ENCODE data around the gene ZSCAN10.
"Not testable (repeated sequence)": the region's sequence is repeated elsewhere in the genome, so short reads cannot be mapped to it uniquely, and the experiment has no call there.

ZSCAN10 gene

DNA sequence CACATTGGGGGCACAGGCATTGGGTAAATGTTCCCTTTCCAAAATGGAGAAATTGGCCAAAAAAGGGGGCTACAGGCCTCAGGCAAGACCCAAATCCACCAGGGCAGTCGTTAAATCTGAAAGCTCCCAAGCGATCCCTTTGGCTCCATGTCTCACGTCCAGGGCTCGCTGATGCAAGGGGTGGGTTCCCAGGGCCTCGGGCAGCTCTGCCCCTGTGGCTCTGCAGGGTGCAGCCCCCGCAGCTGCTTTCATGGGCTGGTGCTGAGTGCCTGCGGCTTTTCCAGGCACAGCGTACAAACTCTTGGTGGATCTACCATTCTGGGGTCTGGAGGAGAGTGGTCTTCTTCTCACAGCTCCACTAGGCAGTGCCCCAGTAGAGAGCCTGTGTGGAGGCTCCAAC lies 15.7 kb downstream of the ZSCAN10 start:
- DNase-seq: not testable (repeated sequence)

DNA sequence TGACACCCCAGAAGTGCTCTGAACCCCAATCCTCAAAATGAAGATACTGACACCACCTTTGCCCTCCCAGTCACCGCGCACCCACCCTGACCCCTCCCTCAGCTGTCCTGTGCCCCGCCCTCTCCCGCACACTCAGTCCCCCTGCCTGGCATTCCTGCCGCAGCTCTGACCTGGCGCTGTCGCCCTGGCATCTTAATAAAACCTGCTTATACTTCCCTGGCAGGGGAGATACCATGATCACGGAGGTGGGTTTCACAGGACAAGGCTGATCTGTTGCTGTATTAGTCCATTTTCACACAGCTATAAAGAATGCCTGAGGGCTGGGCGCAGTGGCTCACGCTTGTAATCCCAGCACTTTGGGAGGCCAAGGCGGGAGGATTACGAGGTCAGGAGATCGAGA lies 17.1 kb downstream of the ZSCAN10 start:
- DNase-seq: not testable (repeated sequence)

DNA sequence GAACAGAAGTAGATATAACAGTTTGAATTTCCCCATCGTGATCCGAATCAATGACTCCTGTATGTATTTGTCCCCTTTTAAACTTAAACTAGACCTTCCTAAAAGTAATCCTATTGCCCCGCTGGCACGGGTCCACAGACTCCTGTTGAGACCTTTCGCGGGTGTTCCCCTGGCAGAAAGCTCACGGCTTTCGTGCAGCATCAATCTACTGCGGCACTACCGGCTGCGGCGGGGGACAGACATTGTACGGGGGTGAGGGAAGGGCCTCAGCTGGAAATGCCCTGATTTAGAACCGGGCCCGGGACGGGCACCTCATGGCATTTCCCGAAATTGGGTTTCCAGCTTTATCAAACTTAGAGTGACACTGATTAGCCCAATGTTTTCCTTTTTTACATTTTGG lies 19.1 kb downstream of the ZSCAN10 start:
- no peak for DNase-seq

DNA sequence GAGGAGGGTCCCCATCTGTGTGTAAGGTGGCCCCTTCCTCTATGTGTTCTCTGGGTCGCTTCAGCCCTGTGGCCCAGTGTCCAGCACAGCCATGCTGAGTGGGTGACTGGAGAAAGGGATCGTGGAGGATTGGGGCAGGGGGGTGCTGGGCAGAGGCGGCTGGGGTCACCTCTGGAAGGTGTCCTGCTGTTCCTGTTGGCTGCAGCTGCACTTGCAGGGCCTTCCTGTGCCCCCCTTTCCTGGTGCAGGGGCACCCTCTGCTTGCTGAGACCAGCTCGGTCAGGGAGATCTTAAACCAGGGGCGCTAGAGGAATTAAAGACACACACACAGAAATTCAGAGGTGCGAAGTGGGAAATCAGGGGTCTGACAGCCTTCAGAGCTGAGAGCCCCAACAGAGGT lies 22.5 kb downstream of the ZSCAN10 start:
- DNase-seq: no peak

DNA sequence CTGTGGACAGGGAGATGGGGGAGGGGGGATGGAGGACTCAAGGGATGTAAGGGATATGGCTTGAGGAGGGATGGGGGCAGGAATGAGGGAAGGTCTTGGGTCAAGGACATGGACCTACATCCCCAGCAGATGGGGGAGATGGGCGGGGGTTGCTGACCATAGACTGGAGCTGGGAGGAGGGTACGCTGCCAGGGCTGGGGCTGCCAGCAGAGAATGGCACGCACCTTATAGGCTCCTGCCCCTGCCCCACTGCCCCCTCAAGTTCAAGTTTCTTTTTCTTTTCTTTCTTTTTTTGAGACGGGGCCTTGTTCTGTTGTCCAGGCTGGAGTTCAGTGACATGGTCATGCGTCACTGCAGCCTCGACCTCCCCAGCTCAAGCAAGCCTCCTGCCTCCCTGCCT lies 23.1 kb downstream of the ZSCAN10 start:
- DNase-seq: not testable (repeated sequence)

DNA sequence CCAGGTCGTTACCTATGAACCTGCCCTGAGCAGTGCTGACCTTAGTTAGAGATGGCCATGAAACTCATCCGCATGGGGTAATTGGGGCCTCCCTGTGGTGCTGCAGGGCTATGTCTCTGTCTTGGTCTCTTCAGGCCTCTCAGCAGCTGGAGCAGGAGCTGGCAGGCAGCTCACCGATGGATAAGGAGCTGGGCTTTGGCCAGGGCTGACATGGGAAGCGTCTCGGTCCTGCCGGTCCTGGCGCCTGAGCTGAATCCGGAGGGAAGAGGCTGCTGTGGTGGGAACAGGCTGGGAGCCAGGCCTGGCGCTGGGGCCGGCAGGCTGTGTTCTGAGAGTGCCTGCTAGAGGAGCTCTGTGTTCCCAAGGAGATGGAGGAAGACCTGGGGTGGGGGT lies 23.6 kb downstream of the ZSCAN10 start:
- no peak for DNase-seq

DNA sequence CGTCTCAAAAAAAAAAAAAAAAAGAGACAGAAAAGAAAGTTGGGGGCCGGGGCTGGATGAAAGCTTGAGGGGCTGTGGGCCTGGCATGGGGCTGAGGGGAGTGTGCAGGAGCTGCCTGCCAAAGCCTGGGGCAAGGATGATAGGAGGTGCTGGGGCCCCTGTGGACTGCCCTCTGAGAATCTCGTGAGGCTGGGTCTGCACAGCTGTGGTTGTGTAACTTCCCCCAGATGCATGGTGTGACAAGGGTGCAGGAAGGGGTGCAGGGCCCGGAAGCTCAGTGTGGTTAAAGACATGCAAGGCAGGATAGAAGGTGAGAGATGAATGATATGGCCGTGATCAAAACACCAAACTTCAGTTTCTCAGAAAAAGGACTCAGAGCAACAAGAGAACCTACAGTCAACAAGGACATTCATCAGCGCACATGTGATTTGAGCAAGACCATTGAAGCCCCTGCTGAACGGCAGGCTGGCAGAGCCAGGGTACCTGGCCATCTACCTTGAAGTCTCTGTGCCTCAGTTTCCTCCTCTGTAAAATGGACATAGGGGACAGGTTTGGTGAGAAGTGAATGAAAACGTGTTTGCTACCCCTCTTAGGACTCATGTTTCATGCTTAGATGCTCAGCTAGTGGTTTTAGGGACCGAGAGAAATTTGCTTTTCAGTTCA lies 24.1 kb downstream of the ZSCAN10 start:
- DNase-seq: no peak

DNA sequence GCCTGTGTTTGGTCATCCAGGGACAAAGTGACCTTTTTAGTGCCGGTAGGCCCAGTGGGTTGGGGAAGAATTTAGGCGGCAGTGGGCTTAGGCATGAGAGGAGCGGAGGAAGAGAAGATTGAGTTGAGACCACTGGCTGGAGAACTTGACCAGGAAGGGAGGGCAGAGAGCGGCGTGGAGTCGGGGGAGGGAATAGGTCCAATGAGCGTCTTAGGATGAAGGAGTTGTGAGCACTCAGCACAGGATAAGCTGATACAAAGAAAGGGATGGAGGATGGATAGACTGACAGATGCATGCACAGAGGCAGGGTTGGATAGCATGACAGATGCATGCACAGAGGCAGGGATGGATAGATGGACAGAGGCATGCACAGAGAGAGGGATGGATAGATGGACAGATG lies 25.6 kb downstream of the ZSCAN10 start:
- no peak for DNase-seq

DNA sequence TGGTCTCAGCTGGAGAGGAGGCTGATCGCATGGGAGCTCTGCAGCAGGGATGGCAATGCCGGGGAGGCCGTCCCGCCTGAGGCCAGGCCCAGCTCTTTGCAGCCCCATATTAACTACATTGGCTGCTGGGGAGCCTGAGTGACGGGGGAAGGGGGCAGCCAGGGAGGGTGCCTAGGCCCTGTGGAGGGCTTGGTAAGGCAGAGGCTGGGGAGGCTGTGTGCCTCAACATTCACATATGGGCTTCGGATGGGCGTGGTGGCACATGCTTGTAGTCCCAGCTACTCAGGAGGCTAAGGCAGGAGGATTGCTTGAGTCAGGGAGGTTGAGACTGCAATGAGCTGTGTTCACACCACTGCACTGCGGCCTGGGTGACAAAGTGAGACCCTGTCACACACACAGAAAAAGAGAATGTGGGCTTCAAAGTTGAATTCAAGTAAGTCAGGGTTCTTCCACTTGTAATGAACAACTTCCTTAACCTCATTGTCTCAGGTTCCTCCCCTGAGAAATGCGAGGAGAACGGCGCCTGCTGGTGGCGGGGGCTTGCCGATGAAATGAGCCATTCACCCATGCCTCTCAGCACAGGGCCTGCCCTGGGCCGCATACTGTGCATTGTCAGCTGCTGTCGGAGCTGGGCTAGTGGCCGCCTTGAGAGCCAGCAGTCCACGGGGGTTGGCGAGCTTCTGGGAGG lies 26.4 kb downstream of the ZSCAN10 start:
- not testable (repeated sequence) for DNase-seq

DNA sequence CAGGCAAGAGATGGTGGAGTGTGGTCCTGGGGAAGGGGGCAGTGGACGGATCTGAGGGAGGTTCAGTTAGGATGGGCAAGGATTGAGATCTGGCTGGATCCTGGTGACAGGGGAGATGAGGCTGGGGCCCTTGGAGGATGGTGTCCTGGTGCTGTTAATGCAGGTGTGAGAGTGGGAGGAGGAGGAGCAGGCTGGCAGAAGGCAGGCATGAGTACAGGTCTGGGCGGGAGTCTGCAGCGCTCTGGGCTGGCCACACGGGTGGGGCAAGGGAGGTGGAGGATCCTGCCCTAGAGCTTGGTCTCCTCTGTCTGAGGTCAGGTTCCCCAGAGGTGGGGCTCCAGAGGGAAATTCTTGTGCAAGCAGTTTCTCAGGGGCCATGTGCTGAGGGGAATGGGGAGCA lies 26.9 kb downstream of the ZSCAN10 start:
- not testable (repeated sequence) for DNase-seq

DNA sequence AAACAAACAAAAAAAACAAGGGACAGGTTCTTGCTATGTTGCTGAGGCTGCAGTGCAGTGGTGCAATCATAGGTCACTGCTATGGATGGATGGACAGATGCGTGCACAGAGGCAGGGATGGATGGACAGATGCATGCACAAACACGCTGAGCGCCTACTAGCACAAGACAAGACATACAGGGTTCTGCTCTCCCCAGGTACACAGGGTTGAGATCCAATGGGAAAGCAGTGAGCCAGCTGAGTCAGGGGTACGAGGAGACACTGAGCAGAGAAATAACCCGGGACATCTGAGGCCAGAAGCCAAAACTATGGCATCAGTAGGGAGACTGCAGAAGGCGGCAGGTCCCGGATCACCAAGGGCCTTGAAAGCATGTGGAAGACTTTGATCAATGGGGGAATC lies 27.4 kb downstream of the ZSCAN10 start:
- DNase-seq: no peak

DNA sequence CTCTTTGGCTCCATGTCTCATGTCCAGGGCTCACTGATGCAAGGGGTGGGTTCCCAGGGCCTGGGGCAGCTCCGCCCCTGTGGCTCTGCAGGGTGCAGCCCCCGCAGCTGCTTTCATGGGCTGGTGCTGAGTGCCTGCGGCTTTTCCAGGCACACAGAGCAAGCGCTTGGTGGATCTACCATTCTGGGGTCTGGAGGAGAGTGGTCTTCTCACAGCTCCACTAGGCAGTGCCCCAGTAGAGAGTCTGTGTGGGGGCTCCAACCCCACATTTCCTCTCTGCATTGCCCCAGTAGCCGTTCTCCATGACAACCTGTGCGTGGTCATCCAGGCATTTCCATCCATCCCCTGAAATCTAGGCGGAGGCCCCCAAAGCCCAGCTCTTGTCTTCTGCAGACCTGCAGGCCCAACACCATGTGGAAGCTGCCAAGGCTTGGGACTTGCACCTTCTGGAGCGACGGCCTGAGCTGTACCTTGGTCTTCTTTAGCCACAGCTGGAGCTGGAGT lies 28.4 kb downstream of the ZSCAN10 start:
- DNase-seq: no peak

DNA sequence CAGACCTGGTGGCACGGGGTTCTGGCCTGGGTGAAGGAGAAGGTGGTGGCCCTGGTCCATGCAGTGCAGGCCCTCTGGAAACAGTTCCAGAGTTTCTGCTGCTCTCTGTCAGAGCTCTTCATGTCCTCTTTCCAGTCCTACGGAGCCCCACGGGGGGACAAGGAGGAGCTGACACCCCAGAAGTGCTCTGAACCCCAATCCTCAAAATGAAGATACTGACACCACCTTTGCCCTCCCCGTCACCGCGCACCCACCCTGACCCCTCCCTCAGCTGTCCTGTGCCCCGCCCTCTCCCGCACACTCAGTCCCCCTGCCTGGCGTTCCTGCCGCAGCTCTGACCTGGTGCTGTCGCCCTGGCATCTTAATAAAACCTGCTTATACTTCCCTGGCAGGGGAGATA lies 29.9 kb downstream of the ZSCAN10 start:
- DNase-seq: not testable (repeated sequence)

DNA sequence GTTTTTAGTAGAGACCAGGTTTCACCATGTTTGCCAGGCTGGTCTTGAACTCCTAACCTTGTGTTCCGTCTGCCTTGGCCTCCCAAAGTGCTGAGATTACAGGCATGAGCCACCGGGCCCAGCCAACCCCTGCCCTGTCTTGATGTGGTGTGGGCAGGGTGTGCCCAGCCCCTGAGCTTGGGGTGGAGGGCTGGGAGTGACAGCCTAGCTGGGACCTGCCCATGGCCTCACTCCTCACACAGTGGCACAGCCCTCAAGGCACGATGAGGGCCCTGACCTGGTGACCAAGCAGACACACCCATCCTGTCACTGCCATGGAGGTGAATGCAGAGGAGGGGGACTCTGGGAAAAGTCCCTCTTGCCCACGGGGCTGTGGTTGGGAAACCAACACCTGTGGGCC lies 30.6 kb downstream of the ZSCAN10 start:
- no peak for DNase-seq

DNA sequence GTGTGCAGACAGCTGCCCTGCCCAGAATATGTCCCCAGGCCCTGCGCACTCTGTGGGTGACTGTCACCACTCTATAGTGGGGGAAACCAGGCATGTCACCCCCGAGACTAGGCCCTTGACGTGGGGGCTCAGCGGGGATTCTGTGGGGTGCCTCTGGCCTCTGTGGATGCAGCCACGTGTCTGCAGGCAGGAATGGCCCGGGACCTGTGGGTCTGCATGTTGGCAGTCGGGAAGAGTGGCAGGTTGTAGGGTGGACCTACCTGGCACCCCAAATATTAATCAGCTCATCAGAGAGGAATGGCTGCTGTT lies 32.7 kb downstream of the ZSCAN10 start:
- DNase-seq: no peak

DNA sequence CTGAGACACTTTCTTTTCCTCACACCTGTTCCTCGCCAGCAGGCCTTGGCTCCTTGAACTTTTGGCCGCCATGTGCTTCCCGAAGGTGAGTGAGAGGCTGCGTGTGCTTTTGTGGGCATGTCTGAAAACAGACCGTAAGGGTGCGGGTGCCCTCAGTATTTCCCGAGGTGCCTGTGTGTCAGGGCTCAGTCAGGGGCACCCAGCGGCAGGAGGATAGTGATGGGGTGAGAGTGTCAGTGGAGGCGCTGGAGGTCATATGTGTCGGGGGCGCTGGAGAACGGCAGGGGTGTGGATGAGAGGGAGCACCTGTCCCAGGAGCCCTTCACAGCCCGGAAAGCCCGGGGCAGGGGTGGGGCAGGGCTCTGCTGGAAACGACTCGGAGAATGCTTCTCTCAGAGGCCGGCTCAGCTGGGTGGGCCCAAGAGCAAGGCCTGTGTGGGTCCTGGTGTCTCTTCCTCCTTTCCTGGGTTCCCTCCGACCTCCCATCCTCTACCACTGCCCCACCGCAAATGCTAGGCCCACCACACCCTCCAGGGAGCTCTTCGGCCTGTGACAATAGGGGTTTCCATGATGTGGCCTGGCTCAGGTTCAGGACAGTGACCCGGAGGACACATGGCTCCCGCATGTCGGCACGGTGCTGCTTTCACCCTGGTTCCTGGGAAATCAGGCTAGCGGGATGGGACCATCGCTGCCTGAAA lies 33.2 kb downstream of the ZSCAN10 start:
- DNase-seq: no peak

DNA sequence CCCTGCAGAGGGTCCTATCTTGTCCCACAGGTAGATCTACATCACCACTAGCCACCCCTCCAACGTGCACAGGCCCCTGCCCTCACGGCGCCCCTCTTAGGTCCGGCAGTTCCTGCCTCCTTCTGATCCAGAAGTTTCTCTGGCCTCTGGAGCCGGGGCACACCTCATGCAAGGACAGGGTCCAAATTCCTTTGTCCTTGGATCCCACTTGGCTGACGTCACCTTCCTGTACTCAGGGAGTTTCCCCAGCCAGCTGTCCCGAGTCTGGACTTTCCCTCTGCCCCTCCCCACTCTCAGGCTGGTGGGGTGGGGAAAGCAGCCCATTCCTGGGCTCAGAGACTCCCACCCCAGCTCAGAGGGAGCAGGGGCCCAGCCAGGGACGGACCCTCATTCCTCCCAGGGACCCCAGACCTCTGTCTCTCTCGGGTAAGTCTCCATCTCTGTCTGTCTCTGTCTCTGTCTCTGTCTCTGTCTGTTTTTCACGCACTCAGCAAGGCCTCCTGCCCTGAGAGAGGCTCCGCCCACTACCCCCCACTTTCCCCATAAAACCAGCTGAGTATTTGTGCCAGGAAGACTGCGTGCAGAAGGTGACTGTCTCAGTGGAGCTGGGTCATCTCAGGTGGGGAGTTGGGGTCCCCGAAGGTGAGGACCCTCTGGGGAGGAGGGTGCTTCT lies 33.9 kb downstream of the ZSCAN10 start, which contains the start of gene IL32:
IL32 (plus strand) TSS at position 572 of the 673 bp plus-strand sequence. CDS start 172 bp downstream, outside the sequence.
- no peak for DNase-seq

DNA sequence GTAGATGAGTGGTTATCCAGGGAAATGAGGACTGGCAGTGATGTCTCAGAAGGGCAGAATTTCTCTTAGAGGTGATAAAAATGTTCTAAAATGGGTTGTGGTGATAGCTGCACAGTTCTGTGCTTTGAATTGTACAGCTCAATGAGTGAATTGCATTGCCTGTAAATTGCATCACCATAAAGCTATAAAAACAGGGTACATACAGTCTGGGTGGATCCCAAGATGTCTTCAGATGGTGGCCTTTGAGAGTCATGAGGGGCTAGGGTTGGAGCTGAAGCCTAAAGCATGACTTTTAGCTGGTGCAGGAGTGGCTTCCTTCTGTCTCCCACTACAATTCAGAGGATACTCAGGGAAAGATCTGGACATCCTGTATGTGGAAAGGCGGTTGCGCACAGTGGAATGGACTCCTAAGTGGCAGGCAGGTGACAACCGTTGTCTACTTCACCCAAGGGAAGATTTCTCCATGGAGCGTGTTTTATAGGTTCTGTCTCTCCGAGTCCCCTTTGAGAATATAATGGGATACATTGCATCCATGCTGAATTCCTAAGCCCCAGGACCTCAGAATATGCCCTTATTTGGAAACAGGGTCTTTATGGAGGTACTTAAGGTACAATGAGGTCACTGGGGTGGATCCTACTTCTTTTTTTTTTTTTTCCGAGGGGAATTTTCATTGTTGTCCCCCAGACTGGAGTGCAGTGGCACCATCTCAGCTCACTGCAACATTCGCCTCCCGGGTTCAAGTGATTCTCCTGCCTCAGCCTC lies 35.3 kb downstream of the ZSCAN10 start:
- no peak for DNase-seq

DNA sequence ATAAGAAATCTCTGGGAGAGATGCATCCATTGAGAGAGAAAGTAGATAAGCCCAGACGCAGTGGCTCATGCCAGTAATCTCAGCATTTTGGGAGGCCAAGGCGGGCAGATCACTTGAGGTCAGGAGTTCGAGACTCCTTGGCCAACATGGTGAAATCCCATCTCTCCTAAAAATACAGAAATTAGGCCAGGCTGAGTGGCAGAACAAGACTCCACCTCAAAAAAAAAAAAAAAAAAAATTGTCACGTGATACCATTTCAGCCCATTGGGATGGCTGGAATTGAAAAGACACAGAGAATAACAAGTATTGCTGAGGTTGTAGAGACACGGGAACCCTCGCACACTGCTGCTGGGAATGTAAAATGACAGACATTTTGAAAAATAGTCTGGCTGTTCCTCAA lies 36.5 kb downstream of the ZSCAN10 start:
- DNase-seq: no peak

DNA sequence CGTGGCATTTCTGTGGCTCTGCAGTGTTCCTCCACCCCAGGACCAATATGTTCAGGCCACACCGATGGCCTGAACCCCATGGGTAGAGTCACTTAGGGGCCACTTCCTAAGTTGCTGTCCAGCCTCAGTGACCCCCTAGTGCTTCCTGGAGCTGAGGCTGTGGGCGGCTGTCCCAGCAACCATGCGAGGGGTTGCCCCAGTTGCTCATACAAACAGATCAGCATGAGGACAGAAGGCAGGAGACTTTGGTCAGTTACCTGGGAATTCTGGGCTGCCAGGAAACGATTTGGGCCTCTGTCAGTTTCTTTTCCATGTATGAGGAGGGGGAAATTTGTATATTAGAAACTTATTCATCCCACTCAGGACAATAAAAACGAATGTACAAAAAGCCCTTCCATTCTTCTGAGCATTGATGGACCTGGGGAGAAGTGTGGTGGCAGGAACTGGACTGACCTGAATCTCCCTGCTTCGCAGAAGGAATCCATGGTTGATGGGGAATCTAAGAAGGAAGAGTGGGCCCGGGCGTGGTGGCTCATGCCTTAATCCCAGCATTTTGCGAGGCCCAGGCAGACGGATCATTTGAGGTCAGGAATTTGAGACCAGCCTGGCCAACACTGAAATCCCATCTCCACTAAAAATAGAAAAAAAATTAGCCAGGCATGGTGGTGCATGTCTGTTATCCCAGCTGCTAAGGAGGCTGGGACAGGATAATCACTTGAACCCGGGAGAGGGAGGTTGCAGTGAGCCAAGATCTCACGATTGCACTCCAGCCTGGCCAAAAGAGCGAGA lies 38.6 kb downstream of the ZSCAN10 start:
- no peak for DNase-seq

DNA sequence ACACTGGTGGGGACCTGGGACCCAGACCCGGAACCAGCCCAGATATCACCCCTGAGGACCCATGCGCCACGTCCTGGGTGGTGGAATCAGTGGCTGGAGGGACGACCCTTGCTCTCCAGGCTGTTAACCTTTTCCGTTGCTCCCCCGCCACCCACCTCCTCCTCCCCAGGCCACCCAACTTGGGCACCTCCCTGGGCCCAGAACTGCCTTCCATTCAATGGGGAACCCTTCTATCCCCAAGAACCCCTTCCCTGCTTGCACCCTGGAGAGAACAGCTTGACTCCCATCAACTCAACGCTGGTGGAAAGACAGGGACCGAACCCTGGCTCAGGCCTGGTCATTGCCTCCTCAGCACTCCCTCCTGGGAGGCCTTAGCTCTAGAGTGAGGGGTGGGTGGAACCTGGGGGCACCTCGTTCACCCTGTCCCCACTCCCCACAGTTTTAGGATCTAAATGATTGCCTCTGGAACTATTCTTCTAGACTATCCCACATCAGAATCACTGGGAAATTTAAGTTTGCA lies 39.3 kb downstream of the ZSCAN10 start:
- DNase-seq: no peak
